ENCODE data around the gene OLIG3.

OLIG3 gene

DNA sequence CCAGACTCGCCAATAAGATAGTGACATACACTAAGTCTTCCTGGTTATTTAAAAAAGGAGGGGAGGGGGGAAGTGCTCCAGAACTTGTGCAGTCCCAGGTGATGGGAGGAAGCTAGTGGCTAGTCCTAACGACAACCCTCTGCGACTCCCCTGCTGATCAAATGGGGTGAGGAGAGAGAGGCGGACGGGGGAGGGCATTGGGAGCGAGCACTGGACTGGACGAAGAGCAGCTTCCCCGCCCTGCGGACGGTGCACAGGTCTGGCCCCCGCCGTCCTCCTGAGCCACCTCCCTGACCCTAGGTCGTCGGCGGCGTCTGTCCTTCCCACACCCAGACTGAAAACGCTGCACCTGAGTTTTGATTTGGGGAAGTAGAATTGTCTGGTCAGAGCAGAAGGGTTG is 2.2 kb upstream of the OLIG3 start:
- TF ChIP-seq, protein P1, sequence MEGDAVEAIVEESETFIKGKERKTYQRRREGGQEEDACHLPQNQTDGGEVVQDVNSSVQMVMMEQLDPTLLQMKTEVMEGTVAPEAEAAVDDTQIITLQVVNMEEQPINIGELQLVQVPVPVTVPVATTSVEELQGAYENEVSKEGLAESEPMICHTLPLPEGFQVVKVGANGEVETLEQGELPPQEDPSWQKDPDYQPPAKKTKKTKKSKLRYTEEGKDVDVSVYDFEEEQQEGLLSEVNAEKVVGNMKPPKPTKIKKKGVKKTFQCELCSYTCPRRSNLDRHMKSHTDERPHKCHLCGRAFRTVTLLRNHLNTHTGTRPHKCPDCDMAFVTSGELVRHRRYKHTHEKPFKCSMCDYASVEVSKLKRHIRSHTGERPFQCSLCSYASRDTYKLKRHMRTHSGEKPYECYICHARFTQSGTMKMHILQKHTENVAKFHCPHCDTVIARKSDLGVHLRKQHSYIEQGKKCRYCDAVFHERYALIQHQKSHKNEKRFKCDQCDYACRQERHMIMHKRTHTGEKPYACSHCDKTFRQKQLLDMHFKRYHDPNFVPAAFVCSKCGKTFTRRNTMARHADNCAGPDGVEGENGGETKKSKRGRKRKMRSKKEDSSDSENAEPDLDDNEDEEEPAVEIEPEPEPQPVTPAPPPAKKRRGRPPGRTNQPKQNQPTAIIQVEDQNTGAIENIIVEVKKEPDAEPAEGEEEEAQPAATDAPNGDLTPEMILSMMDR (IDR thresholded peaks at IDR 0.05; ENCODE audit: extremely low read depth, insufficient read depth, missing control alignments), result no peak
- DNase-seq (ENCODE audit: low spot score), result peak; percentile 49
- in situ Hi-C loops (cut with MboI; ENCODE audit: low pct_unique_long_range_greater_than_20kb, low sequenced_read_pairs, unreplicated experiment), result no loop called here

DNA sequence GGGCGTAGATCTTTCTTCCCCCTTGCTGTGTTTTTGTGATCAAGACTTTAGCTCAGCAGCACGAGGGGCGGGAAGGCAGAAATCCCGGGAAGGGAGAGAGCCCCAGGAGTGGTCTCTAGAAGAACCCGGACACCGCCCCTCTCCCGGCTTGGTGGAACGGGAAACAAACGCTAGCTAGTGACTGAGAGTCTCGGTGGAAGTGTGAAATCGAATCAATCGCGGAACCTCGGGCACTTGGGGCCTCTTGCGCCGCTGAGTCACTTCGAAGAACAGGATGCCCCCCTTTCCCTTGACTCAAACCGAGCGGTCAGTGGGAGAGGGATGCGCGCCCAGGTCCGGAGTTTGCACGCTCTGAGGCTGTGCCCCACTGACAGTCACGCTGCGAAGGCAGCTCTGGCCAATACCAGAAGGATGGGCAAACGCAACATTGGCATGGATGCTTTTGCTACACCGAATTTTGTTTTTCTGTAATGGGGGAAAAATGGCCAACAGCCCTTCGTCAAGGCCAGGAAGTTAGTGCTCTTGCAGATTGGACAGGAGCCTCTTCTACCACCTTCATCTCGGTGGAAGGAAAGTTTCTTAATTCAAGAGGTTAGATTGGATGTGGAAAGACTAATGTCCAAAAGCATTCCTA is 1.6 kb upstream of the OLIG3 start:
- peak; percentile 23 for DNase-seq (ENCODE audit: low spot score)
- TF ChIP-seq, protein P1 (IDR thresholded peaks at IDR 0.05; ENCODE audit: extremely low read depth, insufficient read depth, missing control alignments), result no peak
- in situ Hi-C loops (cut with MboI; ENCODE audit: low pct_unique_long_range_greater_than_20kb, low sequenced_read_pairs, unreplicated experiment), result no loop called here

DNA sequence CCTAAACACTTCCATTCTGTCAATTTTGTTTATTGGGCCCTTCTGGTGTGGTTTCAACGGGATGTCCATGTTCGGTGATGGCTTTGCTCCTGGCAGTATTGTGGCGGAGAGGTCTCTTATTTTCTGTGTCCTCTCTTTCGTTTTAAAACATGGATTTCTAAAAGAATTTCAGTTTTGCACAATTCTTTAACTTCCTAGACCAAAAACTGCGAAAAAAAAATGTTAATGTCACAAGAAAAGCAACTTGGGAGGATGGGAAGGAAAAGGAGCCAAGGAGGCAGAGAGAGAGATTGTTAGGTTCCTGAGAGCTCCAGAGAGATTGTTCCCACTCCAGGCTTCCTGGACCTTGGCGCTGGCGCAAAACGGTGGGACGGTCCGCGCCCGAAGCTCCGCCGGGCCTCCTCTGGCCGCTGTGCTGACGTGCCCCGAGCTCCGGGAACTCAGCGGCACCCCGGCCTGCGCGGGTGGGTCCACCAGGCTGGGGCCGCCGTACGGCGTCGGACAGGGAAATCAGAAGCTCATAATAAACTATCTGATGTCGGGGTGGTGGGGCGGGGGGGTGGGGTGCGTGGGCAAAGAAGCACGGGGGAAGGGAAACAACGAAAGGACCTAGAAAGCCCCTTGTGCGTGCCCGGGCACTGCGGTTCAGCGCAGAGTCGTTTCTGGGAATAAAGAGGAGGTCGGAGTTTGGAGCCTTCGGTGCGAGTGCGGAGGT is 951 bp upstream of the OLIG3 start:
- in situ Hi-C loops (cut with MboI; ENCODE audit: low pct_unique_long_range_greater_than_20kb, low sequenced_read_pairs, unreplicated experiment), result no loop called here
- DNase-seq (ENCODE audit: low spot score), result peak; percentile 27
- TF ChIP-seq, protein P1 (IDR thresholded peaks at IDR 0.05; ENCODE audit: extremely low read depth, insufficient read depth, missing control alignments), result no peak

DNA sequence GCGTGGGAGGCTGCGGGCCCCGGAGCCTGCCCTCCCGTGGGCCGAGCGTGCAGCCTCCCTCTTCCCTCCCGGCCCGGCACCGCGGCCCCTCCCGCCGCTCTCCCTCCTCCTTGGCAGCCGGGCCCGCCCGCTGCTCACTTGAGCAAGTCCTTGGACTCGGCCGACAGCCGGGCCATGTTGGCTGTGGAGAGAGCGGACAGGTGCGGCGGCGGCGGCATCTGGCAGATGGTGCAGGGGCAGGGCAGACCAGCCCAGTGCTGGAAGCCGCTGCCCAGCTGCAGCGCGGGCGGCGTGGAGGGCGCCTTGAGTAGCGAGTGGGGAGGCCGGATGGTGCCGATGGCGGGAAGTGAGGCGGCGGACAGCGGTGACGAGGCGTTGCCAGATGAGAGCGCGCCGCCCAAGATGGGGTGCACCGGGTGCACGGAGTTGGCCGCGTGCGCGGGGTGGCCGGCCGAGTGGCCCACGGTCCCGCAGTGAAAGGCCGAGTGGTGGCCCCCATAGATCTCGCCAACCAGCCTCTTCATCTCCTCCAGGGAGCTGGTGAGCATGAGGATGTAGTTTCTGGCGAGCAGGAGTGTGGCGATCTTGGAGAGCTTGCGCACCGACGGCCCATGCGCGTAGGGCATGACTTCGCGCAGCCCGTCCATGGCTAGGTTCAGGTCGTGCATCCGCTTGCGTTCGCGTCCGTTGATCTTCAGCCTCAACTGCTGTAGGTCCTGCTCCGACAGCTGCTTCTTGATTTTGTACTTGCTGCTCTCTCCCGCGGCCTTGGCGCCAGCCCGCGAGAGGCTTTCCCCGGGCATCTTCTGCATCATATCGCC is 766 bp downstream of the OLIG3 start:
- in situ Hi-C loops (cut with MboI; ENCODE audit: low pct_unique_long_range_greater_than_20kb, low sequenced_read_pairs, unreplicated experiment), result no loop called here
- TF ChIP-seq, protein P1 (IDR thresholded peaks at IDR 0.05; ENCODE audit: extremely low read depth, insufficient read depth, missing control alignments), result no peak
- peak; percentile 30 for DNase-seq (ENCODE audit: low spot score)

DNA sequence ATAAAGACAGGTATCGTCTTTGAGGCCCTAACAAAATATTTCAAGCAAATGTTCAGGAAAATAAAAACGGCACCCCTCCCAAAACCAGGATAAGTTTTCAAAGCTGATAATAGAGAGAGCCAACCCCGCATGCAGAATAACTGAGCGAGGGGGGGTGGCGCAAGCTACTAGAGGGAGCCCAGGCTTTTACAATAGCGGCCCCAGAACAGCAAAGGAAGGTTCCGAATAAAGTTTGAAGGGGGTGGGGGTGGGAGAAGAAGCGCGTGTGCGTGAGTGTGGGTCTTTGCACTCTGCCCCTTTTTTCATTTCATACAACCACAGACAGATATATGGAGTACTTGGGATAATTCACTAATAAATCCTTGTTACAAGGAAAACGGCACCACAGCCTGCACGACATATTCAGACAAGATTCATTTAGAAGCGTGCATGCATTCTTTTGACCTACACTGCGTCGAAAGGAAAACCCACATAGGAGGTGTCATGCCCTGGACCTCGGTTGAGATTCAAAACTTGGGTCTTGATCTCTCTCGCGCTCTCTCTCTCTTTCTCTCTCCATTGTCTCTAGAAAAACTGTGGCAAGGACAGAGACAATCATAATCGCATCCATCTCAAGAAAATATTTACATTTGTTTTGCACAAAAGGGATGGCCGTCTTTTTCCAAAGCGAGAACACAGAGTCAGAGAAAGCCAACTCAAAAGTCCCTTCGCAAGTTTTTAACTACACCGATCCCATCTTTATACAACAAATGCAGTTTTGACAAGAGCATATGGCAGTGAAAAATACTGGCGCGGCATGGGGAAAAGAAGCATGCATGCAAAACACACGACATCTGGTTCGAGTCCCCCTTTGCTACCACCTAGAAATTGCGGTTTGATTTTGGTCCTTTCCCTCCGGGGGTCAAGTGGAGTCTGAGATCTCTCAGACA is 1.6 kb downstream of the OLIG3 start:
- TF ChIP-seq, protein P1 (IDR thresholded peaks at IDR 0.05; ENCODE audit: extremely low read depth, insufficient read depth, missing control alignments), result no peak
- in situ Hi-C loops (cut with MboI; ENCODE audit: low pct_unique_long_range_greater_than_20kb, low sequenced_read_pairs, unreplicated experiment), result no loop called here
- peak; percentile 17 for DNase-seq (ENCODE audit: low spot score)

DNA sequence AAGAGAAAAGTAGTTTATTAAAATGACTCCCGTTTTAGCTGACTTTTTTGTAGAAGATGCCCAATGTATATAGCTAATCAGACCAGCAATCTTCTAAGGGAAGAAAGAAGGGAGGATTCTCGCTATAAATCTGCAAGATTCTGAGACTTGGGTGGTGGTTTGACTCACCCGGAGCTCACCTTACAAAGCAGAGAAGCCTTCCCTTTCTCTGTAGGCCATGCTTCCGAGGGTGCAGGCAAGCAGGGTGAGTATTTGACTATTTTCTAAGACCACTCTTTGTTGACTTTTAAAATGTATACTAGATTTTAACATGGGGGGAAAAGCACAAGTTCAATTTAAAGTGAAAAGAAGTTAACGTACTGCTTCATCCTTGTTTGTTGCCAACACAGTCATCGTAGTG is 2.7 kb downstream of the OLIG3 start:
- TF ChIP-seq, protein P1 (IDR thresholded peaks at IDR 0.05; ENCODE audit: extremely low read depth, insufficient read depth, missing control alignments), result no peak
- in situ Hi-C loops (cut with MboI; ENCODE audit: low pct_unique_long_range_greater_than_20kb, low sequenced_read_pairs, unreplicated experiment), result no loop called here
- no peak for DNase-seq (ENCODE audit: low spot score)
